GM21447 (cell line): Measurements from ENCODE around the gene DENND2D.

Source experiments
- ATAC-seq: cut with Tn5 transposase; IDR thresholded peaks from one replicate; pipeline ENCODE4 v1.9.1; 2021; ENCODE audit not compliant: unreplicated experiment

Gene DENND2D, protein sequence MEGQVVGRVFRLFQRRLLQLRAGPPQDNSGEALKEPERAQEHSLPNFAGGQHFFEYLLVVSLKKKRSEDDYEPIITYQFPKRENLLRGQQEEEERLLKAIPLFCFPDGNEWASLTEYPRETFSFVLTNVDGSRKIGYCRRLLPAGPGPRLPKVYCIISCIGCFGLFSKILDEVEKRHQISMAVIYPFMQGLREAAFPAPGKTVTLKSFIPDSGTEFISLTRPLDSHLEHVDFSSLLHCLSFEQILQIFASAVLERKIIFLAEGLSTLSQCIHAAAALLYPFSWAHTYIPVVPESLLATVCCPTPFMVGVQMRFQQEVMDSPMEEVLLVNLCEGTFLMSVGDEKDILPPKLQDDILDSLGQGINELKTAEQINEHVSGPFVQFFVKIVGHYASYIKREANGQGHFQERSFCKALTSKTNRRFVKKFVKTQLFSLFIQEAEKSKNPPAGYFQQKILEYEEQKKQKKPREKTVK

GRCh38 chr1:111199881-111200801 is at the start of gene DENND2D:
Gene DENND2D (minus strand): TSS chr1:111200646. CDS start chr1:111200459, 187 bp downstream.
- no peak for ATAC-seq

- ATAC-seq: no peak
Measured at GRCh38 chr1:111249960-111250359, 49.5 kb upstream of the DENND2D start.

- ATAC-seq: no peak
Measured at GRCh38 chr1:111247125-111247838, 46.8 kb upstream of the DENND2D start.

- ATAC-seq: no peak
Measured at GRCh38 chr1:111242805-111243523, 42.5 kb upstream of the DENND2D start.

DNA sequence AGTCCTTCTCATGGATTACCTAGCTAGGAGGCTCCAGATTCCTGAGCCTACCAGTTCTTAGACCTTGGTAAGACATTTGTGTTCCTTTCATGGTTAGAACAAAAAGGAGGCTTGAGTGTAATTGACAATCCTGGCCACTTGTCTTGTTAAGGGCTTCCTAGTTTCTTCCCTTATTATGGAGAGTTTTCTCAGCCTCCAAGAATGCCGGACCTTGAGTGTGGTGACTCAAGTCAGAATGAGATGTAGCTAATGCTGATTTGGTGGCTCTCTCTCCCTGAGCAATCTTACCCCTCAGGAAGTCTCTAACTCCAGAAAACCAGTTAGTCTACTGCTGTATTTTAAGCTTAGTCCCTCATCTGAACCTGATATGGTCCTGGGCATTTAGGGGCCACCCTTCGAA is 41.4 kb upstream of the DENND2D start:
- no peak for ATAC-seq

GRCh38 chr1:111238056-111238795 is 37.8 kb upstream of the DENND2D start:
- ATAC-seq: no peak

DNA sequence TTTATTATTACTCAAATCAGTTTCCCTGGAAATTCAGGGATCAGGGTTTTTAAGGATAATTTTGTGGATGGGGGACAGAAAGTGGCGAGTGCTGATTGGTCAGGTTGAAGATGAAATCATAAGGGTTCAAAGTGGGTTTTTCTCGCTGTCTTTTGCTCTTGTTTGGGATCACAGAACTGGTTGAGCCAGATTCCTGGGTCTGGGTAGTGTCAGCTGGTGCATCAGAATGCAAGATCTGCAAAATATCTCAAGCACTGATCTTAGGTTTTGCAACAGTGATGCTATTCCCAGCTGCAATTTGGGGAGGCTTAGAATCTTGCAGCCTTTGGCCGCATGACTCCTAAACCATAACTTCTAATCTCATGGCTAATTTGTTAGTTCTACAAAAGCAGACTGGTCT is 36.4 kb upstream of the DENND2D start:
- no peak for ATAC-seq

DNA sequence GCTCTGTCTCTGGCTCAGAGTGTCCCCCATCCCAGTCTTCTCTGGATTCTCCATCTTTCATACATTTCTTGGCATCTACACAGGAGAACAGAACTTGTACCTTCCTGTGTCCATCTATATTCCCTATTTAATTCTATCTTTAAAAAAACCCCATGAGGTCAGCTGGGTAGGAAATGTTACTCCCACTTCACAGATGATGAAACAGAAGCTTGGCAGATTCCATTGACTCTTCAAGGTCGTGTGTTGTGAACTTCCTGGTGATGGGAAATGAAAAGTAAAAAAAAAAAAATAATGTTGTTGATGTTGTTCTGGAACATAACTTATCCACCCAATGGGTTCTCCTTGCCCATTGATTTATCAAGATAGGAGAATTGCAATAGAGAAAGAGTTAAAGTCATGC is 35.9 kb upstream of the DENND2D start:
- no peak for ATAC-seq

DNA sequence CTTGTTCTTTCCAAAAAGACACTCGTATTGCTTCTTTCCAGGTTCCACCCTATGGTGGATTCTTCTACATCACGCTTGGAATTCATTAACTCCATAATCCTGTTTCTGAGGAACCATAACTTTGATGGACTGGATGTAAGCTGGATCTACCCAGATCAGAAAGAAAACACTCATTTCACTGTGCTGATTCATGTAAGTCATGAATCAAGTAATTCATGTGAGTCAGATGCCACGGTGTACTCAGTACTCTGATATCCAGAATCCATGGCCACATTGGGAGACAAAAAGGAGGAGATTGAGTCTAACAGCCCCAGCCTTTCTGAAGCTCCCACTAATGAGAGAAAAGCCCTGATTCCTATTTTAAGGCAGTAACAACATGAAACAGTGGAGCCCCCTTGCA is 34.4 kb upstream of the DENND2D start:
- no peak for ATAC-seq

DNA sequence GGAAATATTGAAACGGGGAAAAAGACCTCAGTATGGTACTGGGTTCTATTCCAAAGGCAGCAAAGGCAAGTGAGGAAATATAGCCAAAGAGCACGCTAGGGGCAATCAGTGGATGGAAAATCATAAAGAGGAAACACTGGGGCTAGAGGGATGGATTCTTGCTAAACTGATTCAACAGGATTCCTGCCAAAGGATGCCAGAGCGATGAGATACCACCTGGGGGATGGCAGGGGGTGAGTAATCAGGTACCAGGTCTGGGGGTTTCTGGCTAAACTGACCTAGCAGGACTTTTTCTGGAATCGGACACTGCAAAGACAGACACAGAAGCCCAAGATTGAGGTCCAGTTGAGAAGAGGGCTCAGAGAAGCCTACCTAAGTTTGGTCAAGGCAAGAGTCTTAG is 33.8 kb upstream of the DENND2D start:
- ATAC-seq: no peak

DNA sequence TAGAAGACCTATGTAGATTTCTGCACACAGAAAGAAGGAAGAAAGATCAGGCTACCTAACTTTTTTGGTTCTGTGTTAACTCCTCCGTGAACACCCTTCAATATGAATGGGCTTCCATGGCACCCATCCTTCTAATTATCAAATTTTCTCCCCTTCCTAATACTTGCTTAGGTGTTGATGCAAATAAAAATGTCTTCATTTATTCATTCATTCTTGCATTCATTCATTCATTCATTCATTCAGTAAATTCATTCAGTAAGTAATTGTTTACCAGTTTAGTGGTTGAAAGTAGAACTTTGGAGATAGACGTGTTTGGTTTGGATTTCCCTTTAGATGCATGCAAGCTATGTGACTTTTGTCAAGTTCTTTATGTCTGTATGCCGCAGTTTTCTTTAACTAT is 31.7 kb upstream of the DENND2D start:
- ATAC-seq: no peak

GRCh38 chr1:111228748-111229126 is 28.3 kb upstream of the DENND2D start:
- no peak for ATAC-seq

DNA sequence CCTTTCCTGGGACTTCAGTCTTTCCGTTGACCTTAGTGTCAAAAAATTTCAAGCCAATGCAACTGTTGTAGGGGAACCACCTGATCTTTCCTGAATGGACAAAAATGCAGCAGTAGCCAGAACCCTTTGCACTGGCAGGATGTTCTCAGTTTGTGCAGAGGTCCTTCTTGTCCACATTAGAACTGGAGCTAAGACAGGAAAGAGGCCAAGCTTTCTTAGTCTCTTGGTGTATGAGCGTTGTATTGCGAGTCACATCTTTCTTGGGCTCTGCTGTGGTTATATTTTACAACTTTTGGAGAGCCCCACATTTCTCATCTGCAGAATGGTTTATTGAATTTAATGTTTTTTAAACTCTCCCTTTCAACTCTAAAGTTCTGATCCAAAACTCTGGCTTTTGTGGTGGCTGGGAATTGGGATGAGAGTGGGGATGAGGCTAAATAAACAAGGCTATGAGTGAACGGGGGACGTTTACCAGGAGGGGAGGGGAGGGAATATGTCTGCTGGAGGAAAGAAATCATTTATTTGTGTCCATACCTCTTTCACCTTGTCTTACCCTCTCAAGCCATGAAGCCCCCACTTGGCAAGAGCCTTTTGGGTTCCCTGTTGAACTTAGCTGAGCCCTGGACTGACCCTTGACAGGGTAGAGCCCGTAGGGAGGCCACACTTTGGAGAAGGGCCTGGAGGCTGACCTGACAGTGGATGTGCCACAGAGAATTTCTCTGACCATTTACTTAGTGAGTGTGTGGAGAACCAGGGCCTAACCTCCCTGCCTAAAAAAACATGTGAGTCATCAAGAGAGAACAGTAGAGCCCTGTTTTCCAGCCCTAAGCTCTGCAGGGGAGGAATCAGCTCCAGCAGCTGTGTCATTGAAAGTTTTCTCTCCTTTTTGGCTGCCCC is 27.7 kb upstream of the DENND2D start:
- no peak for ATAC-seq

GRCh38 chr1:111227434-111227833 is 27.0 kb upstream of the DENND2D start, which contains the start of gene CHI3L2:
Gene CHI3L2 (plus strand): TSS chr1:111227713. CDS start chr1:111227730, 17 bp downstream.
- ATAC-seq: no peak

GRCh38 chr1:111225717-111226400 is 25.4 kb upstream of the DENND2D start:
- ATAC-seq: no peak

- no peak for ATAC-seq
Measured at GRCh38 chr1:111225091-111225490, 24.6 kb upstream of the DENND2D start.

- no peak for ATAC-seq
Measured at GRCh38 chr1:111223126-111223685, 22.8 kb upstream of the DENND2D start.
